Globus pallidus (tissue), 1 donor: ENCODE data around the gene RAP2B.
A peak's percentile ranks its signal among the peaks of the same experiment; 100 is the strongest.
"Not testable (repeated sequence)": the region's sequence is repeated elsewhere in the genome, so short reads cannot be mapped to it uniquely, and the experiment has no call there.

Source experiments
- DNase-seq: peaks from one replicate; pipeline ENCODE4 v3.0.0-alpha.2; 2015; ENCODE audit warnings: low spot score

The RAP2B gene

DNA sequence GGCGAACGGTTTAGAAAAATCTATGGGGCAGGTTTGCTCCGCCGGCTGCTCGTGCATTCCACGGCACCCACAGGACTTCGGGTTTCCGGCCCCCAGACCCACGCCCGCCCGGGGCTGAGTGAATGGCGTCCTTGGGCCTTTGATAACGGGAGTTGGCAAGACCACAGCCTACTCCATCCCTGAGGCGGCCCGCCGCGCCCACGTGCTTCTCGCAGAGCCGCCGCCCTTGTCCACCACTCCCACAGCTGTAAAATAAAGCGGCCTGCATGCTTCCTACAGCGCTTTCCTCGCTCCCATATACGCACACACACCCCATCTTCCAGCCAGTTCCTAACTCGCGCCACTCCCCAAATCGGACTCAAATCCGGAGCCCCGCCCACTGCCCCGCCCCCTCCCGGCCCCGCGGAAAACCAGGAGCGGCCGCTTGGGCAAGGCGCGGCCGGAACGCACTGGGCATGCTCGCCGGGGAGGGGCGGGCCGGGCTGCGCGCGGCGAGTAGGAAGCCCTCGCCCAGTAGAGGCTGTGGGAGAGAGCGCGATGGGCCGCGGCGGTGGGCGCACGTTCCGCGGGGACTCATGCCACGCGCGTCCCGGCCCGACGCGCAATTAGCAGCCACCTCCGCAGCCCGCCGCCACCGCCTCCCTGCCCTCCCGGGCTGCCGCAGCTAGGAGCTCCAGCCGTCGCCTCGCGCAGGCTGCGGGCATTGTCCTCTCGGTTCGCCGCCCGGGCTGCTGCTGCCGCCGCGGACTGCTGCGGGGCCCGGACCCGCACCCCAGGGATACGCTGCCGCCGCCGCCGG is at the start of gene RAP2B:
RAP2B (plus strand) TSS at position 513 of the 799 bp plus-strand sequence. CDS start 468 bp downstream, outside the sequence.
- DNase-seq, result peak; percentile 92

DNA sequence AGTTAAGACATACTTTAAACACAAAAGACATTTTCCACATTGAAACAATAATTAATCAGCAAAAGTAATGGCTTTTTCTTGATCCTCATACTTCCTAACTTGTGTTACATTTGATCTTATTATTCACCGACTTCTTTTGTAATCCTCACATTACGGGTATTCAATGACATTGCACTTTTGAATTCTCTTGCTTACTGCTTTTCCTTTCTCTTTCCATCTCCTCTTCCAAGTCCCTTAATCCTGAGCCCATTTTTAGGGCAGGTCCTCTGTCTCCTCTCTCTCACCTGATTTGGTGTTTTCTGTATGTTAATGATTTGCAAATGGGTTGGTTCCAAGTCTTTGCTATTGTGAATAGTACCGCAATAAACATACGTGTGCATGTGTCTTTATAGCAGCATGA is 48.5 kb upstream of the RAP2B start:
- no peak for DNase-seq

- DNase-seq, result not testable (repeated sequence)
These were observed 47.8 kb upstream of the RAP2B start for GRCh38 chr3:153114270-153114669.

DNA sequence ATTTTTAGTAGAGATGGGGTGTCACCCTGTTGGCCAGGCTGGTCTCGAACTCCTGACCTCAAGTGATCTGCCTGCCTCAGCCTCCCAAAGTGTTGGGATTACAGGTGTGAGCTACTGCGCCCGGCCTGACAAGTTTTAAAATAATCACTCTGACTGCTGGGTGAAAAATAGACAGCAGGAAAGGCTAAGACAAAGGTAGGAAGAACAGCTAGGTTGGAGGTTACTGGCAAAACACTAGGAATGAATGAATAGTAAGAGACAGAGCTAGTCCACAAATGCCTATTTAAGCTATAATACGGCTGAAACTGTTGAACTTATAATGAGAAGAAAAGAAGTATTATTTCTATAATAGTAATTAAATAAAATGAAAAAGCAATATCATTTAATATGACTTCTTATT is 46.7 kb upstream of the RAP2B start:
- DNase-seq, result no peak

DNA sequence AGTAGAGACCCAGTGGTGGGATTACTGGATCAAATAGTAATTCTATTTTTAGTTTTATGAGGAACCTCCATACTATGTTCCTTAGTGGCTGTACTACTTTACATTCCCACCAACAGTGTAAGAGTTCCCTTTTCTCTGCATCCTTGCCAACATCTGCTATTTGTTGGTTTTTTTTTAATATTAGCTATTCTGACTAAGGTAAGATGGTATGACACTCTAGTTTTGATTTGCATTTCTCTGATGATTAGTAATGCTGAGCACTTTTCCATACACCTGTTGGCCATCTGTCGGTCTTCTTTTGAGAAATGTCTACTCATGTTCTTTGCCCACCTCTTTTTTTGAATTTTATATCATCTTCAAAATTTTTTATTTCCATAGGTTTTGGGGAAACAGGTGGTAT is 34.2 kb upstream of the RAP2B start:
- no peak for DNase-seq

DNA sequence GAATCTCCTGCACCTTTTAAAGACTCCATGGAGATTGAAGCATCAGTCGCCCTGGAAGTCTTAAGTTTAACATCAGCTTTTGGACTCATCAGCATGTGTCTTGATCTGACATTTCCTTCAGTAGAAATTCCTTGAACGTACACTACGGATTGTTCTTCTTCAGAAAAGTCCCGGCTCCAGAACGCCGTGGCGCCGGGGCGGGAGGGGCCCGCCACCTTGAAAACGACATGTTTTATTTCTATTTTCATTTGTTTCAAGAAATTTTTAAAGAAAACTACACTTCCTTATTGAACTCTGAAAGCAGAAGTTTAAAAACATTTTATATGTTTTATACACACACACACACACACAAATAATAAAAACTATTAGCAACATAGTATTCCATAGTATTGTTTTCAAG is 32.6 kb upstream of the RAP2B start:
- no peak for DNase-seq

GRCh38 chr3:153129866-153130265 is 32.2 kb upstream of the RAP2B start:
- no peak for DNase-seq

- DNase-seq, result no peak
These were observed 31.6 kb upstream of the RAP2B start for GRCh38 chr3:153130312-153130977.

DNA sequence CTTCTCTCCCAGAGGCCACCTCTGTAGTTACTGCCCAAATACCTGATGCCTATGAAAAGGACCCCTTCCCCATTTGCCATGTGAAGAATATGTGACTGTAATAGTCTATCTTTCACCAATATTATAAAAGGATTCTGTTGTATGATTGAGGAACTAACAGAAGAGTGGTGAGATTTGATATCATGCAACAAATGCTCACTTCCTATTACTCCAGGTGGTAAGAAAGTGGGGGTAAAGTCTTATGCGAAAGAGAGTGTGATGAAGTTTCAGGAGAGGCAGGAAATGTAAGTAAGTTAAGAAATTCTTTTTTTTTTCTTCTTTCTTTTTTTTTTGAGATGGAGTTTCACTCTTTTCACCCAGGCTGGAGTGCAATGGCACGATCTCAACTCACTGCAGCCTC is 24.4 kb upstream of the RAP2B start:
- no peak for DNase-seq

DNA sequence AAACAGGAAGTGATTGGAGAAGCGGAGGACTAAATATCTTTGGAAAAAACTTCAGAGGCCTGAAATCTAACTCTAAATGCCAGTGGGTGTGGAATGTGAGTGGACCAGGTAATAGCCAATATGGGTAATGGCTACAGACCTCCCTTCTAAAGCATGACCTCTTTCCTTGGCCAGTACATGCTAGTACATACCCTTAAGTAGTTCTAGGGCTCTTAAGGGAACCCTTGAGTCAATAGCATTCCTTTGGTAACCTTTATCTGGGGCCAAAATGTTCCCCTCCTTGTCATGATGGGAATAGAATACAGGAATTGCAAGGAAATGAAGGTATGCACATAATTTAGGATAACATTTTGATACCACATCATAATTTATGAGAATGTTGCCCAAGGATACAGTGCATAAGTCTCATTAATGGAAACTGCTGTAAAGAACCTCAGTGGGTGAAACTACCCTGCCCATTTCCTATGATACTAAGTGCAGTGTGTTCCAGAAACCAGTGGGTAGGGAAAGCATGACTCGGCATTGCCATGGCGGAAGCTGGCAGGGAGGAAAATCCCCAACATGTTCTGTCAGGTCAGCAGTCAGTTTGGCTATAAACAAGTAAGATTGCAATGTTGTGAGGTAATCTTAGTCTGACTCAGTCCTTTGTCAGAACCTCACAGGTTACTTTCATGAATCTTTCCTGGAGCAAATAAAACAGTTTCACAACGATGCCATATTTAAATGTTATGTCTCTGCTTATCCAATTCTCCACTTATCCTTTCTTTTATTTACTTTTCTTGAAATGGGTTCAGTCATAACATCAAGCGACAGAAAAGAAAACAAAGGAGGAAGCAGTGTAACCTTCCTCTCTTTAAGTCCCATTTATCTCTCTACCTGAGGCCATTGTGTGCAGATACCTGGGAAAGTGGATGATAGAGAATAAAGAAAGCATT is 23.5 kb upstream of the RAP2B start:
- DNase-seq, result no peak

- no peak for DNase-seq
These were observed 19.1 kb upstream of the RAP2B start for GRCh38 chr3:153142961-153143360.

DNA sequence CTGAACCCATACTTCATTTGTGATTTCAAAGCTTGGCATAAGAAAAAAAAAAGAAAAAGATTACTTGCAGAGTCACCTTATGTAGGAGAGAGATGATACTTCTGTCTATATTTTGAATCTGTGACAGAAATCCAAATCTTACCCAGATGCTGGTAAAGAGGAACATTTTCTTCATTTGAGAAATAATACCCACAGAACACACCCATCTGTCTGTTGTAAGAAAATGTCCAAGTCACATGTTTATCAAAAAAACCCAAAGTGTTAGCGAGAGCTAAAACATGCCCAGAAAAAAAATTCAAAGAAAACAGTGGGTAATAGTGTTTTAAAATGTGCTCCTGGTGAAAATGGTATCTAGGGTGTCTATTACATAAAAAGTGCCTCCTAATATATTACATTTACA is 18.0 kb upstream of the RAP2B start:
- DNase-seq, result no peak

- DNase-seq, result no peak
These were observed 17.2 kb upstream of the RAP2B start for GRCh38 chr3:153144779-153145178.

DNA sequence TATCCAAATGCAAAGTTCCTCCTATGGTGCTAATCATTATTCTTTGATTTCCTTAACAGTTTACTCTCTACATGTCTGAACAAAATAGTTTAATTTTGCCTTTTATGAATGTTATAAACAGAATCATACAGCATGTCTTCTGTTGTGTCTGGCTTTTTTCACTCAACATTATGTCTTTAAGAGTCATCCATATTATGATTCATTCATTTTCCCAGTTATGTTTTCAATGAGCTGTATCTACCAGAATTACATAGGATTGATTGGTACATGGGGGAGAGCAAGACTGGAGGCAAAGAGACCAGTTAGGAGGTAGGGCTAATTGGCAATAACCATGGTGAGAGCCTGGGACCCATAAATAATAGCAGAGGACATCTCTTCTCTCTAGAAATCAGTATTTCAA is 16.6 kb upstream of the RAP2B start:
- DNase-seq, result no peak

- DNase-seq, result no peak
These were observed 15.6 kb upstream of the RAP2B start for GRCh38 chr3:153146191-153147053.

DNA sequence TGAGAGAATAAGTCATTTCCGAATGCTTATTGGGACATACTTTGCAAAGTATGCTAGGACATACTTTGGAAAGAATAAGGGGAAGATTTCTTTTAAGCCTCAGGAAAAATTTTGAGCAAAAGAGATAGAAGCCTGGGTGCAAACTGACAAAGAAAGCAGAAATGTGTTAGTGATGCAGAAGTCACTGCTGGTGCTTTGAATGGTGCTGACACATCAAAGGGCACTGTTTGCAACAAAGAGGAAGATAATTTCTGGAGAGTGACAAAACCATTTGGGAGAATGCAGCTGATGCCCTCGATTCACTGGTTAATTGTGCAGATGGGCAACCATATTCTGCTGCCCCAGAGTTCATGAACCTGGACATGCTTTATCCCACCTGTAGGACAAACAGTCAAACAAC is 11.0 kb upstream of the RAP2B start:
- no peak for DNase-seq

- DNase-seq, result not testable (repeated sequence)
These were observed 6.2 kb upstream of the RAP2B start for GRCh38 chr3:153155786-153156185.

DNA sequence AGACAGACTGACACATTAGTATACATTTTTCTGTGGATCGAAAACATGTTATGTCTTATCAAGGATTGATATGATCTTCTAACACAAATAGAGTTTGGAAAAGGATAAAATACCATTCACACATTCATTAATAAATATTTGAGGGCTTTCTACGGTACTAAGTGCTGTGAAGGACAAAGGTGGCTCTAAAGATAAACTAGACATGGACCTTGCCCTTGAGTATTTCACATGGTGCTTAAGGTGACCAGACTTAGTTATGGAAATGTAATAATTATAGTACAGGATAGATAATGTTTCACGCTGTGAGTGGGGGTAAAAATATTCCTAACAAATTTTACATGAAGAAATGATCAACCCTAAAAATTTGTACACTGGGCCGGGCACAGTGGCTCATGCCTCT is 3.8 kb upstream of the RAP2B start:
- no peak for DNase-seq

- no peak for DNase-seq
These were observed 2.9 kb upstream of the RAP2B start for GRCh38 chr3:153158961-153159735.

- no peak for DNase-seq
These were observed 2.1 kb upstream of the RAP2B start for GRCh38 chr3:153159771-153160397.
